GM18519 (cell line): ENCODE results near the gene PRKD3.
A peak's percentile ranks its signal among the peaks of the same experiment; 100 is the strongest.

Experiments
- ATAC-seq: cut with Tn5 transposase; IDR thresholded peaks from one replicate; pipeline ENCODE4 v1.9.1; 2021; ENCODE audit warnings: mild to moderate bottlenecking, moderate library complexity; ENCODE audit not compliant: unreplicated experiment, low FRiP score

The PRKD3 gene

GRCh38 chr2:37324786-37325624, at the start of gene PRKD3:
Gene PRKD3, minus strand, starts transcription at chr2:37324833. Its CDS starts 8,309 bp downstream, at chr2:37316524.
- ATAC-seq = peak; percentile 40

GRCh38 chr2:37372000-37372399, 47.4 kb upstream of the PRKD3 start:
- ATAC-seq = no peak

GRCh38 chr2:37370666-37371065, 46.0 kb upstream of the PRKD3 start:
- no peak for ATAC-seq

GRCh38 chr2:37367984-37368383, 43.4 kb upstream of the PRKD3 start:
- no peak for ATAC-seq

GRCh38 chr2:37367310-37367709, 42.7 kb upstream of the PRKD3 start:
- no peak for ATAC-seq

- no peak for ATAC-seq
Observed at GRCh38 chr2:37366773-37367172, 42.1 kb upstream of the PRKD3 start.

GRCh38 chr2:37365669-37366068, 41.0 kb upstream of the PRKD3 start:
- no peak for ATAC-seq

GRCh38 chr2:37364351-37364750, 39.7 kb upstream of the PRKD3 start:
- ATAC-seq = no peak

GRCh38 chr2:37361994-37362698, 37.5 kb upstream of the PRKD3 start:
- ATAC-seq = no peak

- ATAC-seq = no peak
Observed at GRCh38 chr2:37361216-37361815, 36.7 kb upstream of the PRKD3 start.

GRCh38 chr2:37358466-37358865, 33.8 kb upstream of the PRKD3 start:
- ATAC-seq = no peak

- ATAC-seq = no peak
Observed at GRCh38 chr2:37357530-37357929, 32.9 kb upstream of the PRKD3 start.

- ATAC-seq = no peak
Observed at GRCh38 chr2:37357069-37357468, 32.4 kb upstream of the PRKD3 start.

- no peak for ATAC-seq
Observed at GRCh38 chr2:37356299-37356698, 31.7 kb upstream of the PRKD3 start.

- no peak for ATAC-seq
Observed at GRCh38 chr2:37355735-37356134, 31.1 kb upstream of the PRKD3 start.

GRCh38 chr2:37354531-37354930, 29.9 kb upstream of the PRKD3 start:
- no peak for ATAC-seq

GRCh38 chr2:37350034-37350433, 25.4 kb upstream of the PRKD3 start:
- ATAC-seq = no peak

GRCh38 chr2:37349231-37349860, 24.7 kb upstream of the PRKD3 start:
- ATAC-seq = no peak

- ATAC-seq = no peak
Observed at GRCh38 chr2:37348155-37348554, 23.5 kb upstream of the PRKD3 start.

- ATAC-seq = no peak
Observed at GRCh38 chr2:37344453-37345361, 20.1 kb upstream of the PRKD3 start, which contains the start of gene QPCT. Gene QPCT, plus strand, starts transcription at chr2:37344630. Its CDS starts 102 bp downstream, at chr2:37344732.
